ENCODE measurements around the gene ROR2. TPM values are rescaled to one million over a fixed set of nuclear protein-coding genes. Genes with fewer than 3 reads are reported as not detected.

Gene ROR2
- total RNA-seq, 1 experiment from 2014 or later, result not detected

DNA sequence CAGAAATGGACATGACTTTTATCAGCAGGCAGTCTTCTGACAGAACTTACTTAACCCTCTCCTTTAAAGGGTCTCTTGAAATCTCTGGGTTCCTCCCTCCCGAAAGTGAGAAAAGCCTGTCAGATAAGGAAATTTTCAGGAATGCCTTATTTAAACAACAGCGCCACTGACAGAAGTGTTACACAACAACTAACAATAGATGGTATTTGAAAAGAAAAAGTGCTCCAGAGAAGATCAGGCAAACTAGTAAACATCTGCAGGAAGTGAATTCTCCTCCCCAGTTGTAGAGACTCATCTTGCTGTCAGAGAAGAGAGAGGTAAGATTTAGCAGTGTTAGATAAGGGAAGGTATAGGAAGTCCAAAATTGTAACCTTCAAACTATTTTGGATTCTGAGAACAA lies 419.2 kb downstream of the ROR2 start:
- Mint-ChIP-seq H3K4me1 (ENCODE audit: low read depth, unreplicated experiment) (no peaks in the 10 kb centered on the region), H3K36me3 (ENCODE audit: insufficient read depth, unreplicated experiment) (no peaks in the 10 kb centered on the region), H3K27ac (ENCODE audit: unreplicated experiment) (no peak overlapping the region), H3K4me3 (ENCODE audit: low read depth, unreplicated experiment) (no peak overlapping the region), H3K9me3 (ENCODE audit: low read depth, unreplicated experiment) (peaks cover 3% of the 10 kb centered on the region), H3K27me3 (ENCODE audit: unreplicated experiment) (no peaks in the 10 kb centered on the region)
- CTCF ChIA-PET, result no interaction called here
- TF ChIP-seq, protein P1, sequence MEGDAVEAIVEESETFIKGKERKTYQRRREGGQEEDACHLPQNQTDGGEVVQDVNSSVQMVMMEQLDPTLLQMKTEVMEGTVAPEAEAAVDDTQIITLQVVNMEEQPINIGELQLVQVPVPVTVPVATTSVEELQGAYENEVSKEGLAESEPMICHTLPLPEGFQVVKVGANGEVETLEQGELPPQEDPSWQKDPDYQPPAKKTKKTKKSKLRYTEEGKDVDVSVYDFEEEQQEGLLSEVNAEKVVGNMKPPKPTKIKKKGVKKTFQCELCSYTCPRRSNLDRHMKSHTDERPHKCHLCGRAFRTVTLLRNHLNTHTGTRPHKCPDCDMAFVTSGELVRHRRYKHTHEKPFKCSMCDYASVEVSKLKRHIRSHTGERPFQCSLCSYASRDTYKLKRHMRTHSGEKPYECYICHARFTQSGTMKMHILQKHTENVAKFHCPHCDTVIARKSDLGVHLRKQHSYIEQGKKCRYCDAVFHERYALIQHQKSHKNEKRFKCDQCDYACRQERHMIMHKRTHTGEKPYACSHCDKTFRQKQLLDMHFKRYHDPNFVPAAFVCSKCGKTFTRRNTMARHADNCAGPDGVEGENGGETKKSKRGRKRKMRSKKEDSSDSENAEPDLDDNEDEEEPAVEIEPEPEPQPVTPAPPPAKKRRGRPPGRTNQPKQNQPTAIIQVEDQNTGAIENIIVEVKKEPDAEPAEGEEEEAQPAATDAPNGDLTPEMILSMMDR (IDR thresholded peaks at IDR 0.05; ENCODE audit: unreplicated experiment), result no peak
- BruUV-seq (replicated peaks), result no TSS peak
- no peak for DNase-seq
- intact Hi-C loops (cut with micrococcal nuclease; ENCODE audit: unreplicated experiment), result no loop called here

DNA sequence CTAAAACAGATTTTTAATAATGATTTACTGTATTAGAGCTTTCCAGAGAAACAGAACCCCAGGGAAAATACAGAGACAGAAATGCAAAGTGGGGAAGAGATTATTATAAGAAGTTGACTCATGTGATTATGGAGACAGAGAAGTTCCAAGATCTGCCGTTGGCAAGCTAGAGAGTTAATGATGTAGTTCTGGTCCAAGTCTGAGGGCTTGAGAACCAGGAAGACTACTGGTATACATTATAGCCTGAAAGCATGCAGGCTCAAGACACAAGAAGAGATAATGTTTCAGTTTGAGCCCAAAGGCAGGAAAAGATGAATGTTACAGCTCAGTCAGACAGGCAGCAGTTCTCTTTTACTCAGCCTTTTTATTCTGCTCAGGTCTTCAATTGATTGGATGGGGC lies 427.5 kb downstream of the ROR2 start:
- CTCF ChIA-PET, result no interaction called here
- no peaks in the 10 kb centered on the region for H3K4me1 Mint-ChIP-seq (ENCODE audit: low read depth, unreplicated experiment)
- peaks cover 2% of the 10 kb centered on the region for H3K9me3 Mint-ChIP-seq (ENCODE audit: low read depth, unreplicated experiment)
- TF ChIP-seq, protein P1 (IDR thresholded peaks at IDR 0.05; ENCODE audit: unreplicated experiment), result no peak
- H3K27me3 Mint-ChIP-seq (ENCODE audit: unreplicated experiment), result peaks cover 7% of the 10 kb centered on the region
- no peak overlapping the region for H3K27ac Mint-ChIP-seq (ENCODE audit: unreplicated experiment)
- no peak for DNase-seq
- H3K36me3 Mint-ChIP-seq (ENCODE audit: insufficient read depth, unreplicated experiment), result no peaks in the 10 kb centered on the region
- no peak overlapping the region for H3K4me3 Mint-ChIP-seq (ENCODE audit: low read depth, unreplicated experiment)
- BruUV-seq (replicated peaks), result no TSS peak
- intact Hi-C loops (cut with micrococcal nuclease; ENCODE audit: unreplicated experiment), result no loop called here

DNA sequence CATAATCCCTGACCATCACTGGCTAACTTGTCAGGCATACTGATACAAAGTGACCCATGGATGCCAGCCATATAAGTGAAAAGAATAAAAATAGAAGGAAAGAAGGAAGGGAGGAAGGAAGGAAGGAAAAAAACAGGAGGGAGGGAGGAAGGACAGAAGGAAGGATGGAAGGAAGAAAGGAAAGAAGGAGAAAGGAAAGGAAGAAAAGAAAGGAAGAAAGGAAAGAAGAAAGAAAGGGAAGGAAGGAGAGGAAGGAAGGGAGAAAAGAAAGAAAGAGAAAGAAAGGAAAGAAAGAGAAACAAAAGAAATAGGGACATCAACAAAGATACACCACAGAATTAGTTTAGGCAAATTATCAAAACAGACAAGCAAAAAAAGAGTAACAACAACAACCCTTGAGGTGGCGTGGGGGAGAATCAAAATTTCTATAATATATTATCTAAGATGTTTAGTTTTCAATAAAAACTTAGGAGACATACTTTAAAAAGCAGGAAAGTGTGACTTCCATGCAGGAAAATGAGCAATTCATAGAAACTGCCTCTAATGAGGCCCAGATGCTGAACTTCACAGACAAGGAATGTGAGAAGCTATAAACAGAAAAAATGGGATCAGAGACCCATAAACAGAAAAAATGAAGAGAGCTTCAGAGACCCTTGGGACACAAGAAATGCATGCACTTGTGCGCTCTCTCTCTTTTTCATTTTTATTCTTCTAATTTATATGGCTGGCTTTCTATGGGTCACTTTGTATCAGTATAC lies 430.3 kb downstream of the ROR2 start:
- Mint-ChIP-seq H3K36me3 (ENCODE audit: insufficient read depth, unreplicated experiment) (no peaks in the 10 kb centered on the region), H3K4me3 (ENCODE audit: low read depth, unreplicated experiment) (no peak overlapping the region), H3K4me1 (ENCODE audit: low read depth, unreplicated experiment) (no peaks in the 10 kb centered on the region), H3K27me3 (ENCODE audit: unreplicated experiment) (peaks cover 7% of the 10 kb centered on the region), H3K27ac (ENCODE audit: unreplicated experiment) (no peak overlapping the region), H3K9me3 (ENCODE audit: low read depth, unreplicated experiment) (no peaks in the 10 kb centered on the region)
- TF ChIP-seq, protein P1 (IDR thresholded peaks at IDR 0.05; ENCODE audit: unreplicated experiment), result no peak
- no peak for DNase-seq
- CTCF ChIA-PET, result no interaction called here
- intact Hi-C loops (cut with micrococcal nuclease; ENCODE audit: unreplicated experiment), result no loop called here
- BruUV-seq (replicated peaks), result no TSS peak

DNA sequence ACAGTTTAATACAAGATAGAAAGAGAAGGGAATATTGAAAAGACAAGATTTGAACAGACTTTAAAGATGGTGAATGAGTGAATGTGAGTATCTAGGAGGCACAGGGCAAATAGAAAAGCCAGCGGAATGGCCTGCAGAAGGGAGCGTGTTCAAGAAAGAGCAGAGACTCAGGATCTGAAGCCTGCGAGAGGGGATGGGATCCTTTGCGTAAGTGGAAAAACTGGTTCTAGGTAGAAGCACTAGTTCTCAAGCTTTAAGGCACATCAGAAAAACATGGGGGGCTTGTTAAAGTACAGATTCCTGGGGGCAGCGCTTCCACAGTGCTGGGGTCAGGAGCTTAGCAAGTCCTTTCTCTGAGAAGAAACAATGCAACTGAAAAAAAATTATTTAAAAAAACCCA lies 431.6 kb downstream of the ROR2 start:
- no peak overlapping the region for H3K4me3 Mint-ChIP-seq (ENCODE audit: low read depth, unreplicated experiment)

More for the DNA sequence above, 431.6 kb downstream of the ROR2 start:
- Mint-ChIP-seq H3K27me3 (ENCODE audit: unreplicated experiment) (peaks cover 7% of the 10 kb centered on the region), H3K36me3 (ENCODE audit: insufficient read depth, unreplicated experiment) (no peaks in the 10 kb centered on the region), H3K9me3 (ENCODE audit: low read depth, unreplicated experiment) (no peaks in the 10 kb centered on the region), H3K4me1 (ENCODE audit: low read depth, unreplicated experiment) (no peaks in the 10 kb centered on the region), H3K27ac (ENCODE audit: unreplicated experiment) (no peak overlapping the region)
- DNase-seq, result no peak
- TF ChIP-seq, protein P1 (IDR thresholded peaks at IDR 0.05; ENCODE audit: unreplicated experiment), result no peak
- CTCF ChIA-PET, result no interaction called here
- intact Hi-C loops (cut with micrococcal nuclease; ENCODE audit: unreplicated experiment), result no loop called here
- no TSS peak for BruUV-seq (replicated peaks)
